HEK293T (cell line): ENCODE results near the gene PATE3.

Source experiments
- CTCF ChIA-PET: fragments of 350-600 bp; formaldehyde crosslinking; extraction: SDS; loops from one replicate; lab custom pipeline; 2021; ENCODE audit warnings: antibody characterized with exemption, inconsistent platforms; lab: Yijun Ruan, JAX
- POLR2A ChIA-PET: fragments of 350-600 bp; formaldehyde crosslinking; extraction: SDS; loops from one replicate; lab custom pipeline; 2020; ENCODE audit warnings: antibody characterized with exemption, inconsistent platforms; lab: Yijun Ruan, JAX
- DNase-seq: peaks from one replicate; pipeline ENCODE4 v3.0.0; 2012; ENCODE audit warnings: mixed read lengths; ENCODE audit errors: extremely low spot score
- ARNT ChIP-seq: fragments of 450-650 bp; IDR thresholded peaks from 2 replicates; pipeline ENCODE4 v1.6.1; 2017; ENCODE audit warnings: mild to moderate bottlenecking
- BHLHE40 ChIP-seq: fragments of 450-650 bp; IDR thresholded peaks from 2 replicates; pipeline ENCODE4 v1.6.1; 2016; ENCODE audit warnings: mild to moderate bottlenecking, moderate library complexity, borderline replicate concordance
- CTBP1 ChIP-seq: fragments of 450-650 bp; IDR thresholded peaks from 2 replicates; pipeline ENCODE4 v1.6.1; 2016; ENCODE audit warnings: borderline replicate concordance
- ELF4 ChIP-seq: fragments of 450-650 bp; IDR thresholded peaks from 2 replicates; pipeline ENCODE4 v1.6.1; 2017; ENCODE audit warnings: antibody characterized with exemption
- FOXA1 ChIP-seq: fragments of 450-650 bp; IDR thresholded peaks from 2 replicates; pipeline ENCODE4 v1.6.1; 2016; ENCODE audit warnings: mild to moderate bottlenecking
- FOXK2 ChIP-seq: fragments of 450-650 bp; IDR thresholded peaks from 2 replicates; pipeline ENCODE4 v1.6.1; 2016; ENCODE audit warnings: mild to moderate bottlenecking
- FOXM1 ChIP-seq: fragments of 450-650 bp; IDR thresholded peaks from 2 replicates; pipeline ENCODE4 v1.6.1; 2017; ENCODE audit warnings: mild to moderate bottlenecking, borderline replicate concordance
- HDGF ChIP-seq: fragments of 450-650 bp; IDR thresholded peaks from 2 replicates; pipeline ENCODE4 v1.6.1; 2017; ENCODE audit warnings: antibody characterized with exemption, borderline replicate concordance
- L3MBTL2 ChIP-seq: fragments of 450-650 bp; conservative IDR thresholded peaks from 2 replicates; pipeline ENCODE4 v1.6.1; 2016; ENCODE audit warnings: mild to moderate bottlenecking
- LEF1 ChIP-seq: fragments of 450-650 bp; IDR thresholded peaks from 2 replicates; pipeline ENCODE4 v1.6.1; 2017; ENCODE audit warnings: mild to moderate bottlenecking, borderline replicate concordance
- NFRKB ChIP-seq: fragments of 450-650 bp; IDR thresholded peaks from 2 replicates; pipeline ENCODE4 v1.6.1; 2016; ENCODE audit warnings: mild to moderate bottlenecking, moderate library complexity
- PKNOX1 ChIP-seq: fragments of 450-650 bp; IDR thresholded peaks from 2 replicates; pipeline ENCODE4 v1.6.1; 2016
- SP1 ChIP-seq: fragments of 450-650 bp; IDR thresholded peaks from 2 replicates; pipeline ENCODE4 v1.6.1; 2017
- SUZ12 ChIP-seq: fragments of 450-650 bp; IDR thresholded peaks from 2 replicates; pipeline ENCODE4 v1.6.1; 2016; ENCODE audit warnings: mild to moderate bottlenecking
- TARDBP ChIP-seq: fragments of 450-650 bp; IDR thresholded peaks from 2 replicates; pipeline ENCODE4 v1.6.1; 2016
- ZNF384 ChIP-seq: fragments of 450-650 bp; IDR thresholded peaks from 2 replicates; pipeline ENCODE4 v1.6.1; 2016

Gene PATE3

GRCh38 chr11:125802387-125802786, 14.5 kb downstream of the PATE3 start:
- CTCF ChIA-PET, result no interaction called here
- no peak for DNase-seq
- POLR2A ChIA-PET, result no interaction called here
- no peak for TF ChIP-seq BHLHE40
- TF ChIP-seq SUZ12, result no peak

- DNase-seq, result no peak
- TF ChIP-seq ZNF384 (no peak), CTBP1 (no peak), HDGF (no peak), TARDBP (no peak), L3MBTL2 (no peak), SUZ12 (no peak), LEF1 (no peak), NFRKB (no peak), FOXK2 (no peak), BHLHE40 (no peak), SP1 (no peak), ELF4 (no peak), FOXA1 (no peak)
- ChIA-PET CTCF (no interaction called here), POLR2A (no interaction called here)
These were observed 20.0 kb downstream of the PATE3 start for GRCh38 chr11:125807909-125808308.

GRCh38 chr11:125833016-125833415, 45.1 kb downstream of the PATE3 start, which contains the start of gene PATE4:
Gene PATE4 (plus strand): TSS chr11:125833316. CDS start chr11:125833360, 44 bp downstream.
- TF ChIP-seq FOXK2, result no peak
- no peak for TF ChIP-seq FOXA1
- TF ChIP-seq PKNOX1, result no peak
- TF ChIP-seq TARDBP, result no peak
- TF ChIP-seq NFRKB, result no peak
- TF ChIP-seq FOXM1, result no peak
- TF ChIP-seq HDGF, result no peak
- no peak for TF ChIP-seq CTBP1
- TF ChIP-seq BHLHE40, result no peak
- TF ChIP-seq SUZ12, result no peak
- TF ChIP-seq LEF1, result no peak
- TF ChIP-seq ARNT, result no peak
- TF ChIP-seq SP1, result no peak
- TF ChIP-seq ELF4, result no peak
- no peak for TF ChIP-seq L3MBTL2
- no peak for TF ChIP-seq ZNF384
- ChIA-PET POLR2A (no interaction called here), CTCF (no interaction called here)
- no peak for DNase-seq

DNA sequence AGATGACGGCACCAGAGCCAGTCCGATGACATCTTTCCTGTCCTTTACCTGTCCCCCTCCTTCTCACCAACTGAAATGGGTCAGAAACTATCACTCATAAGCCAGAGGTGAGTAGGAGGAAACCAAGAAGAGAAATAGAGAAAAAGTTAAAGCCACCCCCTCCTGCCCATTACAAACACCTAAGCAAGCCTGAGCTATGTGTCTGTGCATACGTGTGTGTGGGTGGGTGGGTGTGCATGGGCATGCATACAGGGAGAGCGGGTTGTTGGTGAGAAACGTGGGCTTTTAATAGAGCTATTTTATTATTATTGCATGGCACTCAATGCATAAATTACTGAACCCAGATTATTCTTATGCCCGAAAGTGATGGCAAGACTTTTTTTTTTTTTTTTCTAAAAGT, 47.8 kb downstream of the PATE3 start:
- CTCF ChIA-PET, result no interaction called here
- no peak for TF ChIP-seq FOXA1
- DNase-seq, result no peak
- POLR2A ChIA-PET, result interaction anchor here (0.6 kb wide), 1 partner anchor 399 kb away, joined by 3 read pairs; no protein-coding TSS in a partner anchor
